Neural cell (in vitro differentiated cells): ENCODE results near the gene BABAM2.

Experiments used
- CTCF ChIP-seq: fragments of 450-650 bp; IDR thresholded peaks from 2 replicates; pipeline ENCODE4 v1.5.1; 2014; ENCODE audit warnings: antibody characterized with exemption, mild to moderate bottlenecking, moderate library complexity; ENCODE audit not compliant: poor library complexity, severe bottlenecking
- EP300 ChIP-seq: fragments of 450-650 bp; conservative IDR thresholded peaks from 2 replicates; pipeline ENCODE4 v1.6.1; 2014; ENCODE audit warnings: antibody characterized with exemption, mild to moderate bottlenecking, moderate library complexity; ENCODE audit not compliant: poor library complexity, severe bottlenecking
- EZH2 ChIP-seq: fragments of 200-600, 300-800 bp; shearing (Covaris generic), sonication (generic); IDR thresholded peaks from 2 replicates; pipeline ENCODE4 v1.6.1; 2014; ENCODE audit warnings: antibody characterized with exemption, low read length, borderline replicate concordance, mild to moderate bottlenecking; ENCODE audit not compliant: insufficient read depth, poor library complexity, severe bottlenecking
- POLR2AphosphoS5 ChIP-seq: IDR thresholded peaks from 2 replicates; pipeline ENCODE4 v1.6.1; 2012
- RAD21 ChIP-seq: fragments of 450-650 bp; conservative IDR thresholded peaks from 2 replicates; pipeline ENCODE4 v1.6.1; 2014; ENCODE audit warnings: antibody characterized with exemption, mild to moderate bottlenecking, moderate library complexity

GRCh38 chr2:28103611-28104010, 213.1 kb downstream of the BABAM2 start:
- no peak for TF ChIP-seq POLR2AphosphoS5
- TF ChIP-seq CTCF: no peak
- TF ChIP-seq EZH2: no peak
- TF ChIP-seq EP300: no peak
- TF ChIP-seq RAD21: no peak
